ENCODE results near the gene NCAPD2.

GRCh38 chr12:6538420-6539313 is 44.8 kb downstream of the NCAPD2 start:
- TF ChIP-seq CTCF (IDR thresholded peaks at IDR 0.05; ENCODE audit: low read length) (no peak), EZH2 (optimal IDR thresholded peaks at IDR 0.05; ENCODE audit: low read depth, low read length) (no peak), EZH2phosphoT487 (IDR thresholded peaks at IDR 0.05; ENCODE audit: low read length) (no peak)

Measured in MM.1S (cell line).